Measurements from ENCODE around the gene POLR2H.

DNA sequence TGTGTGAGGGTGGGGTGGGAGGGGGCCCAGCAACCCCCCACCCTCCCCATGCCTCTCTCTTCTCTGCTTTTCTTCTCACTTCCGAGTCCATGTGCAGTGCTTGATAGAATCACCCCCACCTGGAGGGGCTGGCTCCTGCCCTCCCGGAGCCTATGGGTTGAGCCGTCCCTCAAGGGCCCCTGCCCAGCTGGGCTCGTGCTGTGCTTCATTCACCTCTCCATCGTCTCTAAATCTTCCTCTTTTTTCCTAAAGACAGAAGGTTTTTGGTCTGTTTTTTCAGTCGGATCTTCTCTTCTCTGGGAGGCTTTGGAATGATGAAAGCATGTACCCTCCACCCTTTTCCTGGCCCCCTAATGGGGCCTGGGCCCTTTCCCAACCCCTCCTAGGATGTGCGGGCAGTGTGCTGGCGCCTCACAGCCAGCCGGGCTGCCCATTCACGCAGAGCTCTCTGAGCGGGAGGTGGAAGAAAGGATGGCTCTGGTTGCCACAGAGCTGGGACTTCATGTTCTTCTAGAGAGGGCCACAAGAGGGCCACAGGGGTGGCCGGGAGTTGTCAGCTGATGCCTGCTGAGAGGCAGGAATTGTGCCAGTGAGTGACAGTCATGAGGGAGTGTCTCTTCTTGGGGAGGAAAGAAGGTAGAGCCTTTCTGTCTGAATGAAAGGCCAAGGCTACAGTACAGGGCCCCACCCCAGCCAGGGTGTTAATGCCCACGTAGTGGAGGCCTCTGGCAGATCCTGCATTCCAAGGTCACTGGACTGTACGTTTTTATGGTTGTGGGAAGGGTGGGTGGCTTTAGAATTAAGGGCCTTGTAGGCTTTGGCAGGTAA is 16.0 kb upstream of the POLR2H start:
- TF ChIP-seq POLR2A (IDR thresholded peaks at IDR 0.05), result no peak
- peak in 1 of 2 donors; percentile 60 for TF ChIP-seq CTCF (IDR thresholded peaks at IDR 0.05)
- TF ChIP-seq EP300 (IDR thresholded peaks at IDR 0.05), result no peak
